Glutamatergic neuron (in vitro differentiated cells): Measurements from ENCODE around the gene ST3GAL4. TPM values are rescaled to one million over a fixed set of nuclear protein-coding genes. Genes with fewer than 3 reads are reported as not detected.

Source experiments
- DNase-seq: peaks from one replicate; pipeline ENCODE4 v3.0.0; 2022
- H3K27ac Mint-ChIP-seq: one replicate; pipeline ENCODE4 v1.8.0; 2020; ENCODE audit warnings: mild to moderate bottlenecking, mixed read lengths, inconsistent platforms; ENCODE audit not compliant: unreplicated experiment
- H3K27me3 Mint-ChIP-seq: one replicate; pipeline ENCODE4 v1.8.0; 2020; ENCODE audit warnings: mild to moderate bottlenecking, moderate library complexity, mixed read lengths, inconsistent platforms; ENCODE audit not compliant: unreplicated experiment
- H3K36me3 Mint-ChIP-seq: one replicate; pipeline ENCODE4 v1.8.0; 2020; ENCODE audit warnings: mild to moderate bottlenecking, mixed read lengths, inconsistent platforms; ENCODE audit not compliant: unreplicated experiment
- H3K4me1 Mint-ChIP-seq: one replicate; pipeline ENCODE4 v1.8.0; 2020; ENCODE audit warnings: mild to moderate bottlenecking, low read depth, mixed read lengths, inconsistent platforms; ENCODE audit not compliant: unreplicated experiment
- H3K4me3 Mint-ChIP-seq: one replicate; pipeline ENCODE4 v1.8.0; 2020; ENCODE audit warnings: mild to moderate bottlenecking, mixed read lengths, inconsistent platforms; ENCODE audit not compliant: unreplicated experiment
- H3K9me3 Mint-ChIP-seq: one replicate; pipeline ENCODE4 v1.8.0; 2020; ENCODE audit warnings: mild to moderate bottlenecking, moderate library complexity, mixed read lengths, inconsistent platforms; ENCODE audit not compliant: unreplicated experiment
- CTCF ChIP-seq: fragments of 200-600 bp; sonication (generic); IDR thresholded peaks from one replicate; pipeline ENCODE4 v1.5.0; 2021; ENCODE audit not compliant: partially characterized antibody, unreplicated experiment
- total RNA-seq: library from RNA; stranded (reverse); fragmentation: NEBNext Ultra II Directional; extraction: Animal tissue kit (Norgen Biotek cat#: 25700); gene quantifications from one replicate; pipeline ENCODE4 v1.2.1, GENCODE V29; 2021; ENCODE audit not compliant: unreplicated experiment

Gene ST3GAL4
- total RNA-seq, 1 donor from 2014 or later = 10.4 TPM

- Mint-ChIP-seq H3K4me1 (peaks cover 7% of the 10 kb centered on the region), H3K36me3 (no peaks in the 10 kb centered on the region), H3K27me3 (peaks cover 4% of the 10 kb centered on the region), H3K4me3 (no peak overlapping the region), H3K9me3 (peaks cover 2% of the 10 kb centered on the region), H3K27ac (no peak overlapping the region)
- no peak for TF ChIP-seq CTCF
- no peak for DNase-seq
Observed at GRCh38 chr11:126331286-126331685, 24.2 kb upstream of the ST3GAL4 start.

DNA sequence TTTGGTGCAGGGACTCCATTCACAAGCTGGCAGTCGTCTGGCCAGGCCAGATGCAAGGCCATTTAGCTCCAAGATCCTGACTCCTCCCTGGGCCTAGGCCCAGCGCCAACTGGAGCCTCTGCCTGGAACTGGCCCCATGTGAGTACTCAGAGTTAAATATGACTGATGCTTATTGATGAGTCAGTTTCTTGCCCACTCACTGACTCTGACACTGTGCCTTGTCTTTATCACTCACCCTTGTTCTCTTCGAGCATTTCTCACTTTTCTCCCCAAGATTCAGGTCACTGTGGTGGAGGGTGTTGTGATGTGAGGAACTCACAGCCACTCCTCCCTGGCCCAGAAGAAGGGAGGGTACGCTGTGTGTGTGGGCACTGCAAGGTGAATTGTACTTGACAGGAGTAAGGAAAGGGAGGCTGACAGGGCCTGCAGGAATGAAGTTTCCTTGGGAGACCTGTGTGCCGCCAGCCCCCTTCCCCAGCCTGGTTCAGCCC, 23.2 kb upstream of the ST3GAL4 start:
- Mint-ChIP-seq H3K9me3 (peaks cover 3% of the 10 kb centered on the region), H3K4me3 (no peak overlapping the region), H3K27ac (no peak overlapping the region), H3K36me3 (no peaks in the 10 kb centered on the region), H3K4me1 (peaks cover 10% of the 10 kb centered on the region), H3K27me3 (peaks cover 4% of the 10 kb centered on the region)
- no peak for DNase-seq
- TF ChIP-seq CTCF = no peak

GRCh38 chr11:126333142-126333541, 22.3 kb upstream of the ST3GAL4 start:
- Mint-ChIP-seq H3K27me3 (peaks cover 4% of the 10 kb centered on the region), H3K4me3 (no peak overlapping the region), H3K4me1 (peaks cover 15% of the 10 kb centered on the region), H3K9me3 (peaks cover 3% of the 10 kb centered on the region), H3K36me3 (no peaks in the 10 kb centered on the region), H3K27ac (no peak overlapping the region)
- no peak for DNase-seq
- TF ChIP-seq CTCF = no peak

DNA sequence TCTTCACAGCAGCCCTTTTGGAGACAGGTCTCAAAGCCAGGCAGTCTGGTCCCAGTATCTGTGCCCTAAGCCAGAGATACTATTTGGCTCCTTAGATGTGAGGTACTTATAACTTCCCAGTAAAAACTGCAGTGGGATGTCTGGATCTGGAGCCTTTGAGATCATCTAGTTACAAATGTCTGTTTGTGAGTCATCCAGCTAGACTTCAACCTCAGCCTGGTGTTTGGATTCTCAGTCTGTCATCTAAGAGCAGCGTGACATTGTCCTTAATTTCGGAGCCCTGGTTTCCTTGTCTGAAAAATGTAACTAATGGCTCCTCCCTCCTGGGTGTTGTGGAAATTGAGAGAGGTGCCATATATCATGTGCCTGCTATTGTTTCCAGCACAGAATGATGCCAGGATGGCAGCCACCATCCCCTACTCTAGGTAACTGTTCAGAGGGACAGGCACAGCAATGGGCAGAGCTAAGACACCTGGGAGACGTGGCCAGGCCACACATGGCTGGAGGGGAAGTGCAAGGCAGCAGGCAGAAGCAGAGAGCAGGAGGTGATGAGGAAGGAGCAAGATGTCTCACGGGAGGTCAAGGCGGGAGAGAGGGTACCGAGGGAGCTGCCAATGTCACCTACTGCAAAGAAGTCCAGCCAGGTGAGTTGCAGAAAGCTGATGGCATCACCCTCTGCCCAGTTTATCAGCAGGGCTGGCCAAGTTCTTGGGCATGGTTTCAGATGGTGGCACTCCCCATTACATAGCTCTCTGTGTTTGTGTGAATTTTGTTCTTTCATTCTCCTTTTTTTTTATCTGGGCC, 20.6 kb upstream of the ST3GAL4 start:
- no peak for TF ChIP-seq CTCF
- Mint-ChIP-seq H3K27me3 (peaks cover 9% of the 10 kb centered on the region), H3K36me3 (no peaks in the 10 kb centered on the region), H3K4me3 (no peak overlapping the region), H3K4me1 (peaks cover 20% of the 10 kb centered on the region), H3K27ac (no peak overlapping the region), H3K9me3 (peaks cover 5% of the 10 kb centered on the region)
- no peak for DNase-seq

- H3K27me3 Mint-ChIP-seq = peaks cover 11% of the 10 kb centered on the region
- peaks cover 5% of the 10 kb centered on the region for H3K9me3 Mint-ChIP-seq
- no peak for TF ChIP-seq CTCF
- DNase-seq = no peak
- peaks cover 20% of the 10 kb centered on the region for H3K4me1 Mint-ChIP-seq
- H3K36me3 Mint-ChIP-seq = no peaks in the 10 kb centered on the region
- no peak overlapping the region for H3K27ac Mint-ChIP-seq
- no peak overlapping the region for H3K4me3 Mint-ChIP-seq
Observed at GRCh38 chr11:126335463-126335760, 20.1 kb upstream of the ST3GAL4 start.
